ENCODE results near the gene ITGB2.

DNA sequence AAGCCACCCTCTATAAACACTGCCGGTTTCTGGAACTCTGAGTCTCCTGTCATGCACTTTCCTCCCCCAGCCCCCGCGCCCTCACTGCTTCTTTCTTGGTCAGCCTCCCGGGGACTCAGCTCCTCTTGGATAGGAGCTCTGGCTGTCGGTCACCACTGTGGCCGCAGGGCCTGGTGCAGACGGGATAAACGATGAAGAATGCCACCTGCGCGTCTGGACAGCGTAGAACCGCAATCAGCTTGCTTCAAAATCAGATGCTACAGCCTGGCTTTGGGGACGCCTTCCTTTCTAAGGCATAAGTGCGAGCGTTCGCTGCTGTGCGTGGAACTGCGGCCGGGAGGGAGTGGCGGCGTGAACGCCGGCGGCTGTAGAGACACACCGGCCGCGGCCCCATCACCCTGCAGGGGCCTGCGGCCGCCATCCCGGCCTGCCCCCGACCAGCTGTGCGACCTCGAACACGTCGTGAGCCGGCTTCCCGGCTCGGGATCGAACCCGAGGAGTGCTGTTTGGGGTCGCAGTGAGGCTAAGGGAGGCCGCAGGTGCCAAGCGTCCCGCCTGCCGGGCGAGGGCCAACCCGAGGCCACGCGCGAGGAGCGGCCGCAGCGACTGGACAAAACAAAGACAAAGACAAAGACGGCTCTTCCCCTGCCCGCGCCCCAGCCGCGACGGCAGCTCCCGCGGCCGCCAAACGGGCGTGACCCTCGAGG, 47.9 kb downstream of the ITGB2 start:
- TF ChIP-seq, protein P1, sequence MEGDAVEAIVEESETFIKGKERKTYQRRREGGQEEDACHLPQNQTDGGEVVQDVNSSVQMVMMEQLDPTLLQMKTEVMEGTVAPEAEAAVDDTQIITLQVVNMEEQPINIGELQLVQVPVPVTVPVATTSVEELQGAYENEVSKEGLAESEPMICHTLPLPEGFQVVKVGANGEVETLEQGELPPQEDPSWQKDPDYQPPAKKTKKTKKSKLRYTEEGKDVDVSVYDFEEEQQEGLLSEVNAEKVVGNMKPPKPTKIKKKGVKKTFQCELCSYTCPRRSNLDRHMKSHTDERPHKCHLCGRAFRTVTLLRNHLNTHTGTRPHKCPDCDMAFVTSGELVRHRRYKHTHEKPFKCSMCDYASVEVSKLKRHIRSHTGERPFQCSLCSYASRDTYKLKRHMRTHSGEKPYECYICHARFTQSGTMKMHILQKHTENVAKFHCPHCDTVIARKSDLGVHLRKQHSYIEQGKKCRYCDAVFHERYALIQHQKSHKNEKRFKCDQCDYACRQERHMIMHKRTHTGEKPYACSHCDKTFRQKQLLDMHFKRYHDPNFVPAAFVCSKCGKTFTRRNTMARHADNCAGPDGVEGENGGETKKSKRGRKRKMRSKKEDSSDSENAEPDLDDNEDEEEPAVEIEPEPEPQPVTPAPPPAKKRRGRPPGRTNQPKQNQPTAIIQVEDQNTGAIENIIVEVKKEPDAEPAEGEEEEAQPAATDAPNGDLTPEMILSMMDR (conservative IDR thresholded peaks at IDR 0.05 in 1 of 2, IDR thresholded peaks at IDR 0.05 in 1 of 2; ENCODE audit: low read depth in 1 of 2, low read length in 2 of 2), result no peak
- TF ChIP-seq EZH2 (IDR thresholded peaks at IDR 0.05; ENCODE audit: low read length, missing control alignments), result no peak

All from fibroblast of lung (primary cell).